GM10266 (cell line): ENCODE measurements around the gene ILDR2.

Experiments
- DNase-seq: peaks from one replicate; pipeline ENCODE4 v3.0.0; 2012; ENCODE audit errors: extremely low spot score
- CTCF ChIP-seq: IDR thresholded peaks from 2 replicates; pipeline ENCODE4 v1.5.1; 2012; ENCODE audit warnings: mild to moderate bottlenecking, low read depth; ENCODE audit not compliant: control insufficient read depth, insufficient read depth; ENCODE audit errors: missing control alignments

The ILDR2 gene

GRCh38 chr1:166876540-166876838, 98.9 kb downstream of the ILDR2 start:
- TF ChIP-seq CTCF, result no peak

GRCh38 chr1:166875734-166876539, 99.4 kb downstream of the ILDR2 start, which contains the start of gene TADA1:
Gene TADA1 (minus strand): TSS chr1:166876264. CDS start chr1:166876233, 31 bp downstream.
- DNase-seq, result peak; percentile 95
- peak; percentile 36 for TF ChIP-seq CTCF

More at GRCh38 chr1:166876540-166876838, 98.9 kb downstream of the ILDR2 start:
- DNase-seq, result no peak

- DNase-seq, result no peak
- no peak for TF ChIP-seq CTCF
These were observed 100.0 kb downstream of the ILDR2 start for GRCh38 chr1:166875302-166875733.

GRCh38 chr1:166874464-166874863, 100.9 kb downstream of the ILDR2 start:
- DNase-seq, result no peak

GRCh38 chr1:166870584-166870983, 104.8 kb downstream of the ILDR2 start:
- TF ChIP-seq CTCF, result no peak
- DNase-seq, result no peak

More at GRCh38 chr1:166874464-166874863, 100.9 kb downstream of the ILDR2 start:
- no peak for TF ChIP-seq CTCF

GRCh38 chr1:166869318-166870099, 105.8 kb downstream of the ILDR2 start:
- no peak for DNase-seq
- TF ChIP-seq CTCF, result no peak

GRCh38 chr1:166868639-166869038, 106.7 kb downstream of the ILDR2 start:
- TF ChIP-seq CTCF, result no peak
- no peak for DNase-seq
